HCT116 (cell line): ENCODE measurements around the gene PLCXD3. TPM values are rescaled to one million over a fixed set of nuclear protein-coding genes. Genes with fewer than 3 reads are reported as not detected.

Source experiments
- ATAC-seq: fragments of 200-7000 bp; cut with Tn5 transposase; 2 replicates; pipeline ENCODE4 v1.9.1; 2020; ENCODE audit warnings: mild to moderate bottlenecking, moderate library complexity
- BruUV-seq: library from RNA; stranded (reverse); fragments of 400-500 nt; replicated peaks from 2 replicates; lab custom pipeline; 2021; lab: Mats Ljungman, UMichigan
- CTCF ChIA-PET: fragments of 300-600 bp; sonication (Branson Sonifier 250); formaldehyde crosslinking; loops from one replicate; lab custom pipeline; 2021; ENCODE audit warnings: antibody characterized with exemption; lab: Charles Lee
- POLR2A ChIA-PET: fragments of 300-600, 350-600 bp; sonication (Branson Sonifier 250); formaldehyde crosslinking; loops from one replicate; lab custom pipeline; 2021; ENCODE audit warnings: antibody characterized with exemption; lab: Charles Lee
- RAD21 ChIA-PET, 2 experiments: fragments of 300-600 bp; sonication (Branson Sonifier 250); formaldehyde crosslinking; loops; one replicate each; lab custom pipeline; 2023; ENCODE audit warnings: low total read pairs in 2 of 2; ENCODE audit not compliant: uncharacterized antibody in 2 of 2, unreplicated experiment in 2 of 2, low non-redundant PET in 1 of 2; lab: Charles Lee
- DNase-seq: peaks from one replicate; pipeline ENCODE4 v3.0.0-alpha.2; 2010; ENCODE audit warnings: low read depth, low spot score
- H2AFZ ChIP-seq: fragments of 200-600 bp; shearing (Covaris generic), sonication (generic); 2 replicates; pipeline ENCODE4 v1.6.1; 2017; ENCODE audit warnings: low read depth, mixed run types, mixed read lengths, antibody characterized with exemption, low read length; ENCODE audit not compliant: poor library complexity, severe bottlenecking
- H3K27ac ChIP-seq: 2 replicates; pipeline ENCODE4 v1.5.1; 2012; ENCODE audit warnings: low read depth, low read length
- H3K27me3 ChIP-seq: fragments of 200-600 bp; sonication (generic); 2 replicates; pipeline ENCODE4 v1.6.1; 2016; ENCODE audit warnings: mixed run types, low read length, mixed read lengths; ENCODE audit not compliant: insufficient read depth
- H3K36me3 ChIP-seq, 2 experiments: fragments of 200-500 bp in 1 of 2; fragments of 200-600 bp in 1 of 2; sonication (Bioruptor generic) in 1 of 2; sonication (generic) in 1 of 2; 2 replicates each; pipeline versions ENCODE4 v1.5.1 to v1.6.1; 2014 to 2016; ENCODE audit warnings: low read length in 2 of 2, inconsistent platforms in 1 of 2, mixed read lengths in 1 of 2, mixed run types in 1 of 2; ENCODE audit not compliant: insufficient read depth in 2 of 2, control insufficient read depth in 1 of 2
- H3K4me1 ChIP-seq, 2 experiments: fragments of 200-600 bp in 1 of 2; sonication (generic) in 1 of 2; 2 replicates each; pipeline versions ENCODE4 v1.5.1 to v1.6.1; 2012 to 2017; ENCODE audit warnings: low read length in 2 of 2, inconsistent platforms in 1 of 2, mild to moderate bottlenecking in 1 of 2, mixed read lengths in 1 of 2, mixed run types in 1 of 2, moderate library complexity in 1 of 2; ENCODE audit not compliant: insufficient read depth in 2 of 2, control insufficient read depth in 1 of 2
- H3K4me2 ChIP-seq: fragments of 200-600 bp; sonication (generic); 2 replicates; pipeline ENCODE4 v1.6.1; 2017; ENCODE audit warnings: mixed run types, low read length, mixed read lengths
- H3K4me3 ChIP-seq, 2 experiments: fragments of 200-600 bp in 1 of 2; sonication (generic) in 1 of 2; replicated peaks in 1 of 2; 2 replicates each; pipeline ENCODE4 v1.5.1; 2011 to 2016; ENCODE audit warnings: low read length in 2 of 2, control low read depth in 1 of 2, low read depth in 1 of 2, mild to moderate bottlenecking in 1 of 2, mixed read lengths in 1 of 2, mixed run types in 1 of 2
- H3K79me2 ChIP-seq: fragments of 200-600 bp; sonication (generic); 2 replicates; pipeline ENCODE4 v1.6.1; 2017; ENCODE audit warnings: mild to moderate bottlenecking, mixed run types, low read length, moderate library complexity, mixed read lengths; ENCODE audit not compliant: insufficient read depth
- H3K9ac ChIP-seq: fragments of 200-600 bp; sonication (generic); 2 replicates; pipeline ENCODE4 v1.6.1; 2016; ENCODE audit warnings: low read length, mixed read lengths
- H3K9me2 ChIP-seq: fragments of 200-600 bp; sonication (generic), shearing (Covaris generic); 2 replicates; pipeline ENCODE4 v1.6.1; 2017; ENCODE audit warnings: mixed run types, mild to moderate bottlenecking, moderate library complexity; ENCODE audit not compliant: insufficient read depth
- H3K9me3 ChIP-seq, 2 experiments: fragments of 200-500 bp in 1 of 2; fragments of 200-600 bp in 1 of 2; sonication (Bioruptor generic) in 1 of 2; sonication (generic) in 1 of 2; 2 replicates each; pipeline ENCODE4 v1.6.1; 2014 to 2017; ENCODE audit warnings: low read length in 2 of 2, mixed read lengths in 2 of 2, inconsistent platforms in 1 of 2, low read depth in 1 of 2, mild to moderate bottlenecking in 1 of 2, mixed run types in 1 of 2, moderate library complexity in 1 of 2; ENCODE audit not compliant: control insufficient read depth in 1 of 2, insufficient read depth in 1 of 2
- H4K20me1 ChIP-seq: fragments of 200-600 bp; sonication (generic), shearing (Covaris generic); 2 replicates; pipeline ENCODE4 v1.6.1; 2017; ENCODE audit warnings: mixed run types, mild to moderate bottlenecking, moderate library complexity; ENCODE audit not compliant: insufficient read depth
- ATF3 ChIP-seq: IDR thresholded peaks from 2 replicates; pipeline ENCODE4 v1.6.1; 2012
- CBX3 ChIP-seq: IDR thresholded peaks from 2 replicates; pipeline ENCODE4 v1.6.1; 2012; ENCODE audit warnings: low read depth
- CEBPB ChIP-seq: IDR thresholded peaks from 2 replicates; pipeline ENCODE4 v1.6.1; 2012; ENCODE audit warnings: low read depth
- CTCF ChIP-seq, 3 experiments: fragments of 200-600 bp in 1 of 3; sonication (generic) in 1 of 3; IDR thresholded peaks in 2 of 3; conservative IDR thresholded peaks in 1 of 3; 2 replicates each; pipeline ENCODE4 v1.5.1; 2012 to 2017; ENCODE audit warnings: low read depth in 2 of 3, low read length in 2 of 3, antibody characterized with exemption in 1 of 3, borderline replicate concordance in 1 of 3, control low read depth in 1 of 3, mild to moderate bottlenecking in 1 of 3, mixed read lengths in 1 of 3, mixed run types in 1 of 3, moderate library complexity in 1 of 3; ENCODE audit not compliant: insufficient read depth in 1 of 3
- ELF1 ChIP-seq: IDR thresholded peaks from 2 replicates; pipeline ENCODE4 v1.6.1; 2012; ENCODE audit warnings: low read depth, borderline replicate concordance
- EZH2phosphoT487 ChIP-seq: fragments of 200-600 bp; IDR thresholded peaks from 2 replicates; pipeline ENCODE4 v1.6.1; 2018; ENCODE audit warnings: antibody characterized with exemption, borderline replicate concordance
- FOSL1 ChIP-seq: IDR thresholded peaks from 2 replicates; pipeline ENCODE4 v1.6.1; 2012; ENCODE audit warnings: low read depth
- JUND ChIP-seq: IDR thresholded peaks from 2 replicates; pipeline ENCODE4 v1.6.1; 2012
- POLR2A ChIP-seq: IDR thresholded peaks from 2 replicates; pipeline ENCODE4 v1.7.0; 2011; ENCODE audit warnings: borderline replicate concordance; ENCODE audit not compliant: insufficient read depth, insufficient read length; ENCODE audit errors: extremely low read depth
- SIN3A ChIP-seq: IDR thresholded peaks from 2 replicates; pipeline ENCODE4 v1.6.1; 2012; ENCODE audit warnings: low read depth
- SP1 ChIP-seq: IDR thresholded peaks from 2 replicates; pipeline ENCODE4 v1.6.1; 2012; ENCODE audit warnings: low read depth
- SRF ChIP-seq: IDR thresholded peaks from 2 replicates; pipeline ENCODE4 v1.6.1; 2012; ENCODE audit warnings: low read depth
- ZBTB33 ChIP-seq: IDR thresholded peaks from 2 replicates; pipeline ENCODE4 v1.6.1; 2011; ENCODE audit warnings: mild to moderate bottlenecking, low read length, moderate library complexity; ENCODE audit not compliant: insufficient replicate concordance; ENCODE audit errors: extremely low read depth
- intact Hi-C: fragments of 100-400 bp; cut with micrococcal nuclease; formaldehyde crosslinking; loops from 2 replicates; pipeline ENCODE4 v1.10.0; 2022
- total RNA-seq: library from RNA; stranded (reverse); gene quantifications from one replicate; pipeline ENCODE4 v1.2.1, GENCODE V29; 2021; ENCODE audit not compliant: unreplicated experiment

PLCXD3 gene
- total RNA-seq, 1 experiment from 2014 or later, result not detected

- no peak overlapping the region for H2AFZ ChIP-seq
- BruUV-seq, result no TSS peak
- POLR2A ChIA-PET, result no interaction called here
- H3K27ac ChIP-seq, result no peak overlapping the region
- DNase-seq (peak; percentile 67), ATAC-seq (peak; percentile 79)
- H3K4me2 ChIP-seq, result peak overlapping the region; percentile 5; the same call in 1 of the 2 replicates
- RAD21 ChIA-PET, result no interaction called here
- no peaks in the 10 kb centered on the region for H3K36me3 ChIP-seq
- H3K4me1 ChIP-seq, result peaks cover 3 to 7% of the 10 kb centered on the region in 2 experiments; a peak in 1 of 4 replicates
- CTCF ChIA-PET, result interaction anchor here (1.5 kb wide), 1 partner anchor 19 kb away, joined by 4 read pairs; no protein-coding TSS in a partner anchor
- peak; percentile 59 for TF ChIP-seq SP1
- TF ChIP-seq SRF, result no peak
- TF ChIP-seq CBX3, result peak; percentile 64; the same call in 1 of the 2 replicates
- peak; percentile 78 for TF ChIP-seq JUND
- TF ChIP-seq ZBTB33, result no peak
- peak; percentile 84 for TF ChIP-seq ATF3
- no peak for TF ChIP-seq POLR2A
- TF ChIP-seq CEBPB, result peak; percentile 82
- peak; percentile 83 for TF ChIP-seq FOSL1
- H3K79me2 ChIP-seq, result no peaks in the 10 kb centered on the region
- H4K20me1 ChIP-seq, result no peaks in the 10 kb centered on the region
- intact Hi-C loops, result no loop called here
- no peak overlapping the region for H3K4me3 ChIP-seq
- no peak overlapping the region for H3K9ac ChIP-seq
- no peaks in the 10 kb centered on the region for H3K9me2 ChIP-seq
- H3K9me3 ChIP-seq, result no peaks in the 10 kb centered on the region
- H3K27me3 ChIP-seq, result no peaks in the 10 kb centered on the region
Measured at GRCh38 chr5:41414598-41414997, 95.8 kb downstream of the PLCXD3 start.

- Histone ChIP-seq H3K9me2 (no peaks in the 10 kb centered on the region), H4K20me1 (no peaks in the 10 kb centered on the region), H3K27me3 (no peaks in the 10 kb centered on the region), H3K9me3 (no peaks in the 10 kb centered on the region), H3K4me1 (peaks cover 3 to 7% of the 10 kb centered on the region in 2 experiments; a peak in 1 of 4 replicates), H3K4me2 (no peak overlapping the region), H3K9ac (no peak overlapping the region), H3K36me3 (no peaks in the 10 kb centered on the region), H2AFZ (no peak overlapping the region), H3K79me2 (no peaks in the 10 kb centered on the region), H3K4me3 (no peak overlapping the region), H3K27ac (no peak overlapping the region)
- ChIA-PET CTCF (interaction anchor here (1.5 kb wide), 1 partner anchor 20 kb away, joined by 4 read pairs; no protein-coding TSS in a partner anchor), RAD21 (no interaction called here), POLR2A (no interaction called here)
- TF ChIP-seq SIN3A (no peak), ELF1 (no peak), EZH2phosphoT487 (no peak), CTCF (IDR thresholded peaks at IDR 0.05 in 2 of 3, conservative IDR thresholded peaks at IDR 0.05 in 1 of 3; ENCODE audit: borderline replicate concordance in 1 of 3, insufficient read depth in 1 of 3, low read depth in 2 of 3, low read length in 2 of 3) (no peak)
- DNase-seq (no peak), ATAC-seq (no peak)
- intact Hi-C loops, result no loop called here
- no TSS peak for BruUV-seq
Measured at GRCh38 chr5:41413074-41413473, 97.3 kb downstream of the PLCXD3 start.
